A549 treated with Hydrocortisone at 1 μM for 4 hours (cell line): Measurements from ENCODE around the gene REPIN1. TPM values are rescaled to one million over a fixed set of nuclear protein-coding genes. Genes with fewer than 3 reads are reported as not detected.

Experiments
- total RNA-seq: library from RNA; stranded (reverse); fragments of 200-300 nt; extraction: Qiagen RNA extraction; gene quantifications from 5 replicates; pipeline ENCODE4 v1.2.3, GENCODE V29; 2022

REPIN1 gene
- total RNA-seq = 71.0 to 85.8 TPM (median 82.8 TPM) in 5 replicates

DNA sequence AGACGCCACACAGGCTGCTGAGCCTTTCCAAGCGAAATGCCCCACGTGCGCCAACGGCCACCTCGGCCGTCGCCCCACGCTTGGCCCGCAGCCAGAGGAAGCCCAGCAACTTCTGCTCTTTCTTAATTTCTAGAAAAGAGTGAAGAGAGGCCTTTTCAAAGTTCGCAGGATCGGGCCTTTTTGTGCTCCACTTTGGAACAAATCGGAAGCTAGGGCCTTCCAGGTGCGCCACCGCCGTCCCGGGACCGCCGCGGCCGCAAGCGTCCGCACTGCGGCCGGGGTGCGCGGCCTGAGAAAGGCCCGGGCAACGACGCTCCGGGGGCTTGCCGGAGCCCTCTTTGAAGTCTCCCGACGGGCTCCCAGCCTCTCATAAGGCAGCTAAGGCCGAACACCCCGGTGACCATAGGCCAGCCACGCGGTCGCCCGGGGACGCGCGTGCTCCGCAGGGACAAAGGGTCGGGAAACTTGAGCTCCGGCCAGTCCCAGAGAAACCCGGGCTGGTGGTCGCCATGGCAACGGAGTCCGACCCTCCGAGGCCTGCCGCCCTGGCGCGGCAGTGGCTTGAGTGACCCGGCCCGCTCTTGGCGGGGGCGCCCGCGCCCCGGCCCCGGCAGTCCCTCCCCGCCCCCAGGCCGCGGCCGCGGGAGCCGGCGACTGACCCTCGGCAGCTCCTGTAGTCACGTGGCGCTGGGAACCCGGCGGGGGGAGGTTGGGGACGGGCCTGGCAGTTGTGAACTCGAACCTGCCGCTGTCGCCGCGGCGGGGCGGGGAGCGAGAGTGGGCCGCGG, at the start of gene REPIN1:
Gene REPIN1 (plus strand): TSS at position 727 of the 788 bp plus-strand sequence. CDS start 890 bp downstream, outside the sequence.

DNA sequence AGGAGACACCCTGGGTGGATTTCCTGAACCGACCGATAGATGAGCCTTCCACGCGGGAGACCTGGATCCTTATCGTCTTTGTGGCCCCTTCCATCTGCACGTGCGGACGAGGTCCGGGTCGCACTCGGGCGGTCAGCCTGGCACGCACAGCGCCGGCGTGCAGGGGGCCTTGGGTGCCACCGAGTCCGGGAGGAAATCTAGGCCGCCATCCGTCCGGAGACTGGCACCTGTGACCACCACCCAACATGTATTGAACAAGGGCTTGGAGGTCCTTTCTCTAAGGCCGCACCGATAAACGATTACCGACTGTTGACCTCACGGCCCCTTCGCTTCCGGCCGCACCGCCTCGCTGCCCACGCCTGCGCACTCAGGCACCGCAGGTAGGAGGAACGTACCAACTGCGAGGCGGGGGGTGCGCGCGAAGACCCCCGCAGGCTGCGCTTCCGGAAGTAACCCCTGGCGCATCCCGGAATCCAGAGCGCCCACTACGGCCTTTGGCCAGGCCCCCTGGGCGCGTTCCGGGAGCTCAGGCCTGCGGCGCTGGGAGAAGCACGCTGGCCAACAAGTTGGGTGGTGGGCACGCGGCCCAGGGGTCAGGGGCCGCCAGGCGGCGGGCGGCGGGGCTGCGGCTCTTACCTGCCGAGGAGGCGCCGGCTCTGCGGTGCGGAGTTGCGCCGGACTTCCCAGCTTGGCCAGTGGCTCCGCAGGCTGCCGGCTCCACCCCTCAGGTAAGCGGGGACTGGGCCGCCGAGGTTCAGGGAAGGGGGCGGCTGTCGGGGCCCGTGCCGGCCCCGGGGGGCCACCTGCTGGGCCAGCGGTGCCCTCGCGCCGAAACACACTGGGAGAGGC, 45.6 kb upstream of the REPIN1 start, which contains the start of the genes ACTR3C and LRRC61:
Gene ACTR3C (minus strand): TSS at position 713 of the 849 bp plus-strand sequence. CDS start 28,249 bp downstream, outside the sequence.
Gene LRRC61 (plus strand): TSS at position 523 of the 849 bp plus-strand sequence. CDS start 13,507 bp downstream, outside the sequence.

DNA sequence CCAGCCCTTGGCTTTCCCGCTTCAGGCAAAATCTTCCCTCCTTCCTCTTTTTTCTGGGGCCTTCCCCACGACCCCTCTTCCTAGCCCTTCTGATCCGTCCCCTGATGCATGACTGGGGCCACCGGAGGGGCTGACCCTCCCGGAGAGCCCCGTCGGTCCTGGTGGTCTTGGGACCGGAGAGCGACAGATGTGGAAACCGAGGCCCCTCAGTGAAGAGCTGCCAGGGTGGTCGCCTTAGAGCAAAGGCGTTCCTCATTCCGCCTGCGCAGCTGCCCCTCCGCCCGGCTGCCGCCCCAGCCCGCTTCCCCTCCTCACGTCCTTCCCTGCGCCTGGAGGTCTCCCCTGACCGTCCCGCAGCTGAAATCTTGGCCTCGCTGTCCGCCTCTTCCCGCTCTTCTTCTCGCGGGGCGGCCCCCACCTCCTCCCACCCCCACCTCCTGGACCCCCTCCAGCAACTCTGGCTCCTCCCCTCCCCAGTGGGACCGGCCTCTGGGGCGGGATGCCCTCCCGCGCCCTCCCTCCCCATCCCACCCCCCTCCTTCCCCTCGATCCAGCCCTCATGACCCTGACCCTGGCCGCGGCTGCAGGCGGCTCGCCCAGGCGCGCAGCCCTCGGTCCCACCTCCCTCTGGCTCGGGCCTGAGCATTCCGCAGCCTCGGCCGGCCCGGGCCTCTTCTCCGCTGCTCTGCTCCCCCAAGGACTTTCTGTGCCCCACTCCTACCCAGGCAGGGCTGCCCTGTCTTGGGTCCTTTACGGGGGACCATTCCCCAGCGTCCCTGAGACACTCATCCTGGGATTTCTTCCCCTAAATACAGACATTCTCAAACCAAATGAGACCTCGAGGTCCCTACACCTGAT, 27.1 kb upstream of the REPIN1 start, which contains the start of gene RARRES2:
Gene RARRES2 (minus strand): TSS at position 367 of the 858 bp plus-strand sequence. CDS start 1,020 bp downstream, outside the sequence.

GRCh38 chr7:150378853-150379440, 10.3 kb downstream of the REPIN1 start, which contains the start of gene ZNF775:
ZNF775 (plus strand) TSS chr7:150379330; CDS start chr7:150388471, 9,141 bp downstream.

Other genes with a start within 250 kb of the REPIN1 start
- 0.07 to 0.21 TPM (median 0.11 TPM) in 5 replicates for gene LRRC61, start 45.5 kb upstream of the REPIN1 start, total RNA-seq
- gene ACTR3C, start 45.3 kb upstream of the REPIN1 start, total RNA-seq = not detected in 5 replicates
- not detected in 5 replicates for gene RARRES2, start 27.2 kb upstream of the REPIN1 start, total RNA-seq
- 4.7 to 7.8 TPM (median 6.1 TPM) in 5 replicates for gene ZNF775, start 10.5 kb downstream of the REPIN1 start, total RNA-seq
- not detected in 5 replicates for gene GIMAP8, start 81.8 kb downstream of the REPIN1 start, total RNA-seq
- not detected in 5 replicates for gene GIMAP7, start 146.1 kb downstream of the REPIN1 start, total RNA-seq
- not detected in 5 replicates for gene GIMAP4, start 198.6 kb downstream of the REPIN1 start, total RNA-seq